Osteocyte (in vitro differentiated cells): ENCODE measurements around the gene EVC. TPM values are rescaled to one million over a fixed set of nuclear protein-coding genes. Genes with fewer than 3 reads are reported as not detected.

Source experiments
- DNase-seq: peaks from one replicate; pipeline ENCODE4 v3.0.0; 2021; ENCODE audit warnings: mixed read lengths; ENCODE audit not compliant: unreplicated experiment; ENCODE audit errors: extremely low spot score
- H3K27ac Mint-ChIP-seq: one replicate; pipeline ENCODE4 v1.8.0; 2021; ENCODE audit warnings: mild to moderate bottlenecking, mixed read lengths; ENCODE audit not compliant: unreplicated experiment
- H3K27me3 Mint-ChIP-seq: one replicate; pipeline ENCODE4 v1.8.0; 2021; ENCODE audit warnings: mixed read lengths; ENCODE audit not compliant: unreplicated experiment
- H3K36me3 Mint-ChIP-seq: one replicate; pipeline ENCODE4 v1.8.0; 2021; ENCODE audit warnings: mixed read lengths; ENCODE audit not compliant: unreplicated experiment
- H3K4me1 Mint-ChIP-seq: one replicate; pipeline ENCODE4 v1.8.0; 2021; ENCODE audit warnings: mixed read lengths; ENCODE audit not compliant: unreplicated experiment
- H3K4me3 Mint-ChIP-seq: one replicate; pipeline ENCODE4 v1.8.0; 2021; ENCODE audit warnings: mild to moderate bottlenecking, moderate library complexity, mixed read lengths; ENCODE audit not compliant: unreplicated experiment
- H3K9me3 Mint-ChIP-seq: one replicate; pipeline ENCODE4 v1.8.0; 2021; ENCODE audit warnings: mixed read lengths; ENCODE audit not compliant: unreplicated experiment
- total RNA-seq: library from RNA; stranded (reverse); gene quantifications from 2 replicates; pipeline ENCODE4 v1.2.1, GENCODE V29; 2021
- TF ChIP-seq, protein P1 (sequence below): fragments of 200-600 bp; sonication (generic); IDR thresholded peaks from 2 replicates; pipeline ENCODE4 v1.5.0; 2021; ENCODE audit warnings: antibody characterized with exemption, mild to moderate bottlenecking, moderate library complexity

The EVC gene
- total RNA-seq, 1 donor from 2014 or later = 41.6 TPM

DNA sequence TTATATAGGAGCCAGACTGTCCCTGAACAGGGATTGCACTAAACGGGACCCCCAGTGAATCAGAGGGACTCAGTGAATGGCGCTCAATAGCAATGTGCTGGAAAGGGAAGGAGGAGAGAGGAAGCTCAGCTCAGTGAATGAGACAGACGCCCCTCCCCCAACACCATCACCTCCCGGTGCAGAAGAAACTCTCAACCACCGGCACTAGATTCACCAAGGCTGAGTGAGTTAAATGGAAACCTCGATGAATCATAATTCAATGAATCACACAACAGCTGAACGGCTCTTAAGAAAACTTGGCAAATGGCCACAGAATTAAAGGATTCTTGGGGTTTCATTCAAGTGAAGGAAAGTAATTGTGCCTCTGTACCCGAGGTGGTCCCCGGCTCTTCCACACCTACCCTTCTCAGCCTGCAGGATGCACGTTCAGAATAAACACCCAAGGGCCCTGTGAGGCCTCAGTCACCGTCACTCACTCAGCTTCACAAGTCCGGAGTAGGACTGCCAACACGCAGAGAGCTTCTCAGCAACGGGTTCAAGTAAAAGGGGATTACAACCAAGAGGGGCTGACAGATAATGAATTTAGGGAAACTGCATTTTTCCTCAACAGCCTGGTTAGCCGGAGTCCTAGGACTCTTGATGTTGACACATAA lies 152.6 kb downstream of the EVC start:
- Mint-ChIP-seq H3K4me3 (no peak overlapping the region), H3K9me3 (no peaks in the 10 kb centered on the region), H3K27me3 (no peaks in the 10 kb centered on the region), H3K27ac (no peak overlapping the region), H3K36me3 (peaks cover 1% of the 10 kb centered on the region), H3K4me1 (peaks cover 9% of the 10 kb centered on the region)
- no peak for DNase-seq
- TF ChIP-seq, protein P1, sequence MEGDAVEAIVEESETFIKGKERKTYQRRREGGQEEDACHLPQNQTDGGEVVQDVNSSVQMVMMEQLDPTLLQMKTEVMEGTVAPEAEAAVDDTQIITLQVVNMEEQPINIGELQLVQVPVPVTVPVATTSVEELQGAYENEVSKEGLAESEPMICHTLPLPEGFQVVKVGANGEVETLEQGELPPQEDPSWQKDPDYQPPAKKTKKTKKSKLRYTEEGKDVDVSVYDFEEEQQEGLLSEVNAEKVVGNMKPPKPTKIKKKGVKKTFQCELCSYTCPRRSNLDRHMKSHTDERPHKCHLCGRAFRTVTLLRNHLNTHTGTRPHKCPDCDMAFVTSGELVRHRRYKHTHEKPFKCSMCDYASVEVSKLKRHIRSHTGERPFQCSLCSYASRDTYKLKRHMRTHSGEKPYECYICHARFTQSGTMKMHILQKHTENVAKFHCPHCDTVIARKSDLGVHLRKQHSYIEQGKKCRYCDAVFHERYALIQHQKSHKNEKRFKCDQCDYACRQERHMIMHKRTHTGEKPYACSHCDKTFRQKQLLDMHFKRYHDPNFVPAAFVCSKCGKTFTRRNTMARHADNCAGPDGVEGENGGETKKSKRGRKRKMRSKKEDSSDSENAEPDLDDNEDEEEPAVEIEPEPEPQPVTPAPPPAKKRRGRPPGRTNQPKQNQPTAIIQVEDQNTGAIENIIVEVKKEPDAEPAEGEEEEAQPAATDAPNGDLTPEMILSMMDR = no peak

Other genes with a start within 250 kb of the EVC start
- gene EVC2, start 2.6 kb upstream of the EVC start, total RNA-seq = 3.1 and 3.5 TPM in 2 replicates
- gene CRMP1, start 181.9 kb downstream of the EVC start, total RNA-seq = 24.5 and 24.7 TPM in 2 replicates